Stimulated activated CD8-positive, alpha-beta memory T cell treated with anti-CD3 and anti-CD28 coated beads, Interleukin-2, amount 100 ng/mL, for 1 hour (primary cell): ENCODE data around the gene AMMECR1L.
"Not testable (repeated sequence)": the region's sequence is repeated elsewhere in the genome, so short reads cannot be mapped to it uniquely, and the experiment has no call there.

Experiments
- DNase-seq, 2 donors: peaks; one replicate each; pipeline ENCODE4 v3.0.0-alpha.2; 2020; ENCODE audit warnings: low read depth in 2 of 2

AMMECR1L gene

DNA sequence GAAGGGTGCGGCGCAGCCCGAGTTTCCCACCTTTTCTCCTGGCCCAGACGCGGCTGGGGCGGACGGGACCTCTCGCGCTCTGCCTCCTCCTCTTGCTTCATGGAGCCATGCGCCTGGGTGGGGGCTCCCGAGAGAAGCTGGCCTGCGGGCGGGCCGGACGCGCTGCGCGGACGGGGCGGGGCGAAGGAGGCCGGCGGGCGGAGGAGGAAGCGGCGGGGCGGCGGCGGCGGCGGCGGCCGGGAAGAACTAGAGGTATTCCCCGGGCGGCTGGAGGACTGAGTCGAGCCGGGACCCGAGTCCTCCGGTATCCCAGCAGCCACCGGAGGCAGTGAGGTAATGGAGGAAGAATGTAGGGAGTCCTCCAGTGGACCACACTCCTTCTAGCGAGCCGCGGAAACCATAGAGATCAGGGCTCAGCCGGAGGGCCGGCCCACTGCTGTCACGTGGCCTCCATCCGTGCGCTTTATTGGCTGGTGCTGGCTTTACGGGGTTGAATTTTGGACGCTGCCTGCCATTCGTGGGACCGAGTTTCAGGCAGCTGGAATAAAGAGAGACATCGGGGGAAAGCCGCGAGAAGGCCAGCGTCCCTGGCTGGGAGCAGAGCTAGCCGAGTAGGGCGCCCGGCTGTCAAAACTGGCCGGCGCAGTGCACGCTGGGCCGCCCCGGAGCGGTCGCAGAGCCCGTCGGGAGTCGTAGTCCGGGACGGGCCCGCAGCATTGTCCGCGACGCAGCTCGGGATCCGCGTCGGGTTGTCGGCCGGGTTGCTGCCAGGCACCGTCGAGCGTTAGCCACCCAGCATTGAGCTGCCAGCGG is at the start of gene AMMECR1L:
TSS of gene AMMECR1L (minus strand) at position 177 of the 813 bp plus-strand sequence. CDS start 11,722 bp downstream, outside the sequence.
- peak; percentile 27 to 45 for DNase-seq

DNA sequence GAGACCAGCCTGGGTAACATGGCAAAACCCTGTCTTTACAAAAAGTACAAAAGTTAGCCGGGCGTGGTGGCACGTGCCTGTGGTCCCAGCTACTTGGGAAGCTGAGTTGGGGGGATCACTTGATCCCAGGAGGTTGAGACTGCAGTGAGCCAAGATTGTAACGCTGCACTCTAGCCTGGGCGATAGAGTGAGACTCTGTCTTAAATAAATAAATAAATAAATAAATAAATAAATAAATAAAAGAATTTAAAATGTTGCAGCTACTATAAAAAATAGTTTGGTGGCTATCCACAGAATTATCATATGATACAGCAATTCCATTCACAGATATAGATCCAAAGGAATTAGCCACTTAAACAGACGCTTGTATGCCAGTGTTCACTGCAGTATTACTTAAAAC is 49.6 kb upstream of the AMMECR1L start:
- no peak for DNase-seq

DNA sequence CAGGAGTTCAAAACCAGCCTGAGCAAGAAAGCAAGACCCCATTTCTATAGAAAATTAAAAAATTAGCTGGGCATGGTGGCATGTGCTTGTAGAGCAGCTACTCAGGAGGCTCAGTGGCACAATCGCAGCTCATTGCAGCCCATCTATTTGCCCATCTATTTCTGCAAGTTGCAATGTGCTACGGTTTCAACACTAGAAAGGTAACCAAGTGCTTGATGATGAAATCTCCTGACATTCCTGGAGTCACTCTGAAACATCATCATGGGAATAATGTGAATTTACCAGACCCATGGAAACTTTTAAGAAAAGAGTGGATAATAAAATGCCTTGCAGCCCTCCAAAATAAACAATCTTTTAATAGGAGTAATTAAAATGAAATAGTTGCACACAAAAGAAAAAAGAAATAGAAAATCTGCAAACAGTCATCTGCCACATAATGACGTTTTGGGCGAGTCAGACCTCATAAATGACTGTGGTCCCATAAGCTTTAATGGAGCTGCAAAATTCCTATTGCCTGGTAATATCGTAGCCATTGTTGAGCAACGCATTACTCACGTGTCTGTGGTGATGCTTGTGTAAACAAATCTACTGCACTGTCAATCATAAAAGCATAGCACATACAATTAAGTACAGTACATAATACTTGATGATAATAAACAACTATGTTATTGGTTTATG is 46.6 kb upstream of the AMMECR1L start:
- DNase-seq, result no peak

DNA sequence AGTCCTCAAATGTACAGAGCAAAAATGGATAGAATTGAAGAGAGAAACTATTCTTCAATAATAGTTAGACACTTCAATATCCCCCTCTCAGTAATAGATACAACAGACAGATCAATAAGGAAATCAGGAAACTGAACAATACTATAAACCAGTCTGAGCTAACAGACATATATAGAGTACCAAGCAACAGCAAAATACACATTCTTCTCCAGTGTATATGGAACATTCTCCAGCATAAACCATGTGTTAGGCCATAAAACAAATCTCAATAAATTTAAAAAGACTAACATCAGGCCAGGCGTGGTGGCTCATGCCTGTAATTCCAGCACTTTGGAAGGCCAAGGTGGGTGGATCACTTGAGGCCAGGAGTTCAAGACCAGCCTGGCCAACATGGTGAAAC is 43.7 kb upstream of the AMMECR1L start:
- DNase-seq, result no peak

DNA sequence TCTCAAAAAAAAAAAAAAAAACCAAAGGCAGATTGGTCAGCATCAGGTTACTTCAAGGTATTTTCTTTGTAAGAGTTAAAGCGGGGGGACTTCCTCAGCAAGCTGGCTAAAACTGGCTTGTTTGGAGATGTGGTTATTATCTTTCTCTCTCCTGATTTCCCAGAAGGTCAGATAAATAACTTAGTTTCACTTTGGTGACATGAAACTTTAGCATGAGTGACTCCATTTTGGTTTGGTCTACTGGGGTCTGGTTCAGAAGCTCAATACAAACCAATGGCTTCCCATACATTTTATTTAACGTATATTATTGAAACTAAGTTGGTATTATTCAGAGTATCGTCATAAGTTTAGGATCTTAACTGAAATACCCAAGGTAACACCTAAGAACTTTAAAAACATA is 41.6 kb upstream of the AMMECR1L start:
- no peak for DNase-seq

DNA sequence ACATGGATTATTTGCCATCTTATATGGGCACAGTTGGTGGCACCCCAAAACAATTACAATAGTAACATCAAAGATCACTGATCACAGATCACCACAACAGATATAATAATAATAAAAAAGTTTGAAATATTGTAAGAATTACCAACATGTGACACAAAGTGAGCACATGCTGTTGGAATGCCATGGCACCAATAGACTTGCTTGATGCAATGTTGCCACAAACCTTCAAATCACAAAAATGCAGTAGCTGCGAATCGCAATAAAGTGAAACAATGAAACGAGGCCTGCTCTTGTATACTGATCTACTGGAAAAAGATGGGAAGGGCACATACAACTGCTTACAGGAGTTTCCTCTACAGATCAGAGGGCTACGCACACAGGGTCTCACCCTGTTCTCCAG is 32.2 kb upstream of the AMMECR1L start:
- no peak for DNase-seq

DNA sequence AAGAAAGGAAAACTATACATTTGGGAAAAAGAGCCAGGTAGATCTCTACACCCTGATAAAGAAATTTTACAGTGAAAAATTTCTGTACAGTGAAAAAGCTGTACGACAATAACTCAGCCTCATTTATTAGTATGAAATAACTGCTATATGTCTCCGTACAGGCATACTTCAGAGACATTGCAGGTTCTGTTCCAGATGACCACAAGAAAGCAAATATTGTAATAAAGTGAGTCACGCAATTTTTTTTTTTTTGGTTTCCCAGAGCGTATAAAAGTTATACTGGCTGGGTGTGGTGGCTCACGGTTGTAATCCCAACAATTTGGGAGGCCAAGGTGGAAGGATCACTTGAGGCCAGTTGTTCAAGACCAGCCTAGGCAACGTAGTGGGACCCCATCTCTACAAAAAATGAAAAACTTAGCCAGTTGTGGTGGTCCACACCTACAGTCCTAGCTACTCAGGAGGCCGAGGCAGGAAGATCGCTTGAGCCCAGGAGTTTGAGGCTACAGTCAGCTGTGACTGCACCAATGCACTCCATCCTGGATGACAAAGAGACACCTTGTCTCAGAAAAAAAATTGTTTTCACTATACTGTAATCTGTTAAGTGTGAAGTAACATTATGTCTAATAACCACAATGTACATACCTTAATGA is 28.2 kb upstream of the AMMECR1L start:
- no peak for DNase-seq

DNA sequence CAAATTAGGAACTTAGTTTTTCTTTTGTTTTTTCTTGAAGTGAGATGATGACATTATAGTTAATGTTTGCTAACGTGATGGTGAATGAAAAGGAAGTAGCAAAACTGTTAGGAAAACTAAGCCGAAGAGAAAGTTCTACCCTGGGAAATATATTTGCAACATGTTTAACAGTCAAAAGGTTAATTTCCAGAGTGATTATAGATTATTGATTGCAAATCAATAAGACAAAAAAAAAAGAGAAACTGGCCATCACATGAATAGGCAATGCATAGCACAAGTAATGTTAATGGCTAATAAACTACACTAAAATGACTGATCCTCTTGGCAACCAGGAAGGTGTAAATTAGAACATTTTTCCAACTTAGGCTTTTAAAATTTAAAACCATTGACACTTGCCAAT is 26.0 kb upstream of the AMMECR1L start:
- DNase-seq, result no peak

DNA sequence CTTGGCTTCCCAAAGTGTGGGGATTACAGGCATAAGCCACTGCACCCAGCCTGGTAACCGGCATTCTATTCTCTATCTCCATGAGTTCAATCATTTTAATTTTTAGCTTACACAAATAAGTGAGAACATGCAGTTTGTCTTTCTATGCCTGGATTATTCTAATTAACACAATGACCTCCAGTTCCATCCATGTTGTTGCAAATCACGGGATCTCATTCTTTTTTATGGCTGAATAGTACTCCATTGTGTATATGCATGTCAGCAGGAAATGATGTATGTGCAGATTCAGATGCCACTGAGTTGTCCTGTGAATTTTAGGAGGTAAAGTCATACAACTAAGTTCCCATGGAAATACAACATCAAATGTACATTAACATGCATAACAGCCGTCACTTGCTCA is 24.7 kb upstream of the AMMECR1L start:
- no peak for DNase-seq

DNA sequence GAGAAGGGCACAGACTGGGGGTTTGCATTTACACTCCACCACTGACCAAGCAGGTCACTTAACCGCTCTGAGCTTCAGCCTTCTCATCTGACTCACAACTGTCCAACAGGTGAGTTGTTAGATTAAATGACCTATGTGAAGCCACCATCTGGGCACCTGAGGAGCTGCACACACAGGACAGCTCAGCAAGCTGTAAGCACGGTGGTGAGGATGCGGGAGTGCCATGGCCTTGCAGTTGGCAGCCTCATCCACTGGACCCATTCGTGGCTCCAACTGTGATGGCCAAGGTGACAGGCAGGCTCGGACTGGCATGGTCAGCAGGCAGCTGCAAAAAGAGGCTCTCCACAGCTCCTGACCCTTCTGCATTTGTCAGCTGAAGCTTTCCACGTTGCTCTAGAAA is 23.3 kb upstream of the AMMECR1L start:
- DNase-seq, result no peak

DNA sequence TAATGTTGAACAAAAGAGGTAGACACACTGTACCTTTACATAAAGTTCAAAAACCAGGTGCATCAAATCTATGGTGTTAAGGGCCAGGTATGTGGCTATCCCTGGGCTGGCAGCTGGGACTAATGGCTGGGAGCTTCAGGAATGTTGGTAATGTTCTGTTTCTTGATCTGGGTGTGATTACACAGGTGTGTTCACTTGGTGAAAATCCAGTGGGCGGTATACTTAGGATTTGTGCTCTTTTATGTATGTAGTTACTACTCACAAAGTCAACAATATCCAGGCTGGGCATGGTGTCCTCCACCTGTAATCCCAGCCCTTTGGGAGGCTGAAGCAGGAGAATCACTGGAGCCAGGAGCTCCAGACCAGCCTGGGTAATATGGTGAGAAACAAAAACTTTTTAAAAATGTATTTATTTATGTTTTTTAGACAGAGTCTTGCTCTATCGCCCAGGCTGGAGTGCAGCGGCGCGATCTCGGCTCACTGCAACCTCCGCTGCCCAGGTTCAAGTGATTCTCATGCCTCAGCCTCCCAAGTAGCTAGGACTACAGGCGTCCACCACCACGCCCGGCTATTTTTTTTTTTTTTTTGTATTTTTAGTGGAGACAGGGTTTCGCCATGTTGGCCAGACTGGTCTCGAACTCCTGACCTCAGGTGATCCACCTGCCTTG is 22.1 kb upstream of the AMMECR1L start:
- not testable (repeated sequence) for DNase-seq

DNA sequence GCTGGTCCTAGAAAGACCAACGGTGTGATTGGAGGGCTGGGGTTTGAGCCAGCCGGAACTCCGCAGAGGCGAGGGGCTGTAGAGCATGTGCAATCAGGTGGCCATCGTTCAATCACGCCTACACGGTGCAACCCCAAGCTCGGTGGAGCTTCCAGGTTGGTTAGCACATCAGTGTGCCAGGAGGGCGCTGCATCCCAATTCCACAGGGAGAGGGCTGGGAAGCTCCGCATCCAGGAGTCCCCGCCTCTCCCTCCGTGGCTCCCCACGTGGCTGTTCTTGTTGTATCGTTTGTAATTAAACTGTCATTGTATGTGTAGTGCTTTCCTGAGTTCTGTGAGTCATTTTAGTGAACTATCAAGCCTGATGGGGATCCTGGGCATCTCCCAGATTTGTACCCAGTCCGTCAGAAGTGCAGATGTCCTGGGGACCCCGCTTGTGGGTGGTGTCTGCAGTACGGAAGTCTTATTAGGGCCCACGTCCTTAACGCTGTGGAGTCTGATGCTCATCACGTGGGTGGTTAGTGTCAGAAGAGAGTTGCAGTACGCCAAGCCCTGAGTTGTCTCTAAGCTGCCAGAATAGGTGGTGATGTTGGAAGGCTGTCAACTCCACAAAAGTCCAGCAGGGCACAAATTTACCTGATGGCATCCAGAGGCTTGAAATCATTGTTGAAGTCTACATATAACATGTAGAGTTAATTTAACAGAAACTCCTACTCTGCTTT is 20.6 kb upstream of the AMMECR1L start:
- no peak for DNase-seq

DNA sequence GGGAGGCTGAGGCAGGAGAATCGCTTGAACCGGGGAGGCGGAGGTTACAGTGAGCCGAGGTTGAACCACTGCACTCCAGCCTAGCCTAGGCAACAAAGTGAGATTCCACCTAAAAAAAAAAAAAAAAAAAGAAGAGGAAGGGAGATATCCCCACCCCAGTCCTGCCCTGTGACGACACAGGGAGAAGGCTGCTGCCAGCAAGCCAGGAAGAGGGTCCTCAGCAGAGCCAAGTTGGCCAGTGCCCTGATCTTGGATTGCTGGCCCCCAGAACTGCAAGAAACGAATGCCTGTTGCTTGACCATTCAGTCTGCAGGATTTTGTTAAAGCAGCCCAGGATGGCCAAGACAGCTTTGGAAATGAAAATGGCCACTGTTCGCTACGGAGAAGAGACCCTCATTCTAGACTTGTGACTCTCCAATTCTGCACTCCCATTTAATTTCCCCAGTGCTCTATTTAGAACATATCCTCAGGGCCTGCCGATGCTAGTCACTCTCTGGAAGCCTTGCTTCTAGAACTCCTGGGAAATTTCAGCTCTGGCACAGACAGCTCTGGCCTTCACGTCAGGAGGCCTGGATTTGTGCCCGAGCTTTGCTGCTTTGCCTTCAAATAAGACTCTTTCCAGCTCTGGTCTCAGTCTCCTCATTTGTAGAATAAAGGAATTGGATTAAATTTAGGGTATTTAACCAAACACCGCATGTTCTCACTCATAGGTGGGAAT is 15.7 kb upstream of the AMMECR1L start:
- no peak for DNase-seq

DNA sequence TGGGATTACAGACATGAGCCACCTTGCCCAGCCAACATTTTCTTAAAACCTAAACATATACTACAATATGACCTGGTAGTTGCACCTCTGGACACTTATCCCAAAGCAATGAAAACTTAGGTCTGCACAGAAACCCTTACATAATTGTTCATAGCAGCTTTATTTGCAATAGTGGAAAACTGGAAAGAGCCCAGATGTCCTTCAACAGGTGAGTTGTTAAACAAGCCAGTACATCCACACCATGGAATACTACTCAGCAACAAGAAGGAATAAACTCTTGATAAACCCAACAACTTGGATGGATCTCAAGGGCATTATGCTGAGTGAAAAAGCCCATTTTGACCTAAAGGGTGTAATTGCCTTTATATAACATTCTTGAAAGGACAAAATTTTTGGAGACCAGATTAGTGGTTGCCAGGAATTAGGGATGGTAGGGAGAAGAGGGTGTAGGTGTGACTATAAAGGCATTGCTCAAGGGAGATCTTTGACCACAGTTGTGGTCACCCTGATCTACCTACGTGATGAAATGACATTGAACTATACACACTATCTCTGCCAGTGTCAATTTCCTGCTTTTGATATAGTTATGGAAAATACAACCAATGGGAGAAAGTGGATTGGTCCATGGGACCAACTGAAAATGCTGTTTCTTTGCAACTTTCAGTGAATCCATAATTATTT is 11.9 kb upstream of the AMMECR1L start:
- DNase-seq, result no peak

DNA sequence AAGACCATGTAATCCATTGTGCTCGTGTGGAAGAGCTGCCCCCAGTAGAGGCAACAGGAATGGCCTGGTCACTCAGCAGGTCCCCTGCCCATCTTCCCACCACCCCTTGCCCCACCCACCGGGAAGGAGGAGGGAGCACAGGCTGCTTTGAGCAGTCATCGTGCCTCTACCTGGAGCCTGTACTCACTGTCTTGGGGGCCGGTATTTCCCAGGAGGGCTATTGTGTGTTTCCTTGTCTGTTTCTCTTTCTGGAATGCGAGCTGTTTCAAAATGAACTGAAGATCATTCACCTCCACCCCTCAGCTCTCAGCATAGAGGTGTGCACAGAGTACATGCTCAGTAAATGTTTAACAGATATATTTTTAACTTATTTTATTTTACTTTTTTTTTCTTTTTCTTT is 7.7 kb upstream of the AMMECR1L start:
- no peak for DNase-seq

DNA sequence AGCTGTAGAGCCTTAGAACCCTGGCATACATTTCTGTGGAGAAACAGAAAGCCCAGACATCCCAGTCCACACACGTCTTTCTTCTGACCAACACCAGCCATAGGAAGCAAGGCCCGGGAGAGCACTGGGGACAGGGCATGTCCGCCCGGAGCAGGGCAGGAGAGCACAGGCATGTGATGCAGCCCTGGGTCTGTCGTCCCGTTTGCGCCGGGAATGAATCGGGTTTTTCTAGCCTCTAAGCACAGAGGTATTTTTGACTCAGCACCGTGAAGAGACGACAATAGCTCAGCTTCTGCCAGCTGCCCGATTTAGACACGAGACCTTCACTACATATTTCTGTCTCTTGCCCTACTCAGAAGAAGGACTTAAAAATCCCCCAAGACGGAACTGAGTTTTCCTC is 7.3 kb upstream of the AMMECR1L start:
- no peak for DNase-seq

DNA sequence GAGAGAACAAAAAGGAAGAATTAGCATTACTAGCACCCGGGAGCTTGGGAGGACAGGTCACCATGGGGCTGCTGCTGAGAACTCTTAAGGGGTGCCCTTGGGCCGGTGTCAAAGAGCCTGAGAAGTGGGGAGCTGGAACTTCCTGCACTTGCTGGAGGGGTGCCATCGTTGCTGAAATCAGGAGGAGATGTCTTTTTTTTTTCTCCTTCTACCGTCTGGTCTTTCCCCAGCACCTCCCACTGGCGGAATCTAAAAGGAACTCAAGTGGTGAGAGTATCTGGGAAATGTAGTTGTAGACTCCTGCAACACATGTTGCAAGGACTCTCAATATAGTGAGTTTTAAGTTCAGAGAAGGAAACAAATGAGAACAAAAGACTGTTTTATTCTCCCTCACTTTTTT is 6.1 kb upstream of the AMMECR1L start:
- no peak for DNase-seq

DNA sequence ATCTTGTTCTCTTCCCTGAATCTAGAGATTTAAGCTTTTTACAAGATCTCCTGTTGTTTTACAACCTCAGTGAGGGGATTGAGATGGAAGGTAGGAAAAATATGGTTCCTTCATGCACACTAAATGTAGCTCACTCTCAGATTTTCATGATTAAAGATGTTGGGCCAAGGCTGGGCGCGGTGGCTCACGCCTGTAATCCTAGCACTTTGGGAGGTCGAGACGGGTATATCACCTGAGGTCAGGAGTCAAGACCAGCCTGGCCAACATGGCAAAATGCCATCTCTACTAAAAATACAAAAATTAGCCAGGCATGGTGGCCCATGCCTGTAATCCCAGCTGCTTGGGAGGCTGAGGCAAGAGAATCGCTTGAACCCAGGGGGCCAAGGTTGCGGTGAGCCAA is 5.0 kb upstream of the AMMECR1L start:
- not testable (repeated sequence) for DNase-seq

DNA sequence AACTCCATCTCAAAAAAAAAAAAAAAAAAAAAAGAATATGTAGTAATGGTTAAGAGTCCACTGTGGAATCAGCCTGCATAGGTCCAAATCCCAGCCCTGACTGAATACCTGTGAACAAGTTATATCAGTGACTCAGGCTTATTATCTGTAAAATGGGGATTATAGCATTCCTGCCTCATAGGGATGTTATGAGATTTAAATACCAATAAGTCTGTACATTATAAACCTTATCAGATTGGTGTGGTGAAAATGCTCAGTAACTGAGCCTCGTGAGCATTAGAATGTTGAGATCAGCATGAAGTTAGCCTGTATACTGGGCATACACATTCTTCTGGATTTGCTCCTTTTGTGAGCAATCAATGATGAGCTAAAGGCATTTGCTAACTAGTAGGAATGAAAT is 3.0 kb upstream of the AMMECR1L start:
- no peak for DNase-seq

DNA sequence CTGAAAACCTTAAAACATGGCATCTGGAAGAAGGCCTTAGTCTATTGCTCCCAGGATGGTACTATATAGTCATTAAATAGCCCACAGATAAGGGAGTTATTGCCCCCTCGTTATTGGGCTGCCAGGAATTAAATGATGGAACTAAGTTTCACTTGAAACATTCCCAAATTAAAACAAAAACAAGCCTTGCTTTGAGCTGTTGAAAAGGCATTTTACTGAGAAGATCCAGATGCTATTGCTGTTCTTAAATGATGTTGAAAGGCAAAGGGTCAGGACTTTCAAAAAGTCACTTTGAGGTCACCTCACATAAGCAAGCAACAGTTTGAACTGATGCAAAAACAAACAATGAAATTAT is 2.0 kb upstream of the AMMECR1L start:
- no peak for DNase-seq
